ENCODE data around the gene RASA4. TPM values are rescaled to one million over a fixed set of nuclear protein-coding genes. Genes with fewer than 3 reads are reported as not detected.
"Not testable (repeated sequence)": the region's sequence is repeated elsewhere in the genome, so short reads cannot be mapped to it uniquely, and the experiment has no call there.

Gene RASA4
- total and polyA plus RNA-seq, 2 of the 4 experiments (the other 2 are of a cell fraction), result 3.8 to 18.6 TPM

DNA sequence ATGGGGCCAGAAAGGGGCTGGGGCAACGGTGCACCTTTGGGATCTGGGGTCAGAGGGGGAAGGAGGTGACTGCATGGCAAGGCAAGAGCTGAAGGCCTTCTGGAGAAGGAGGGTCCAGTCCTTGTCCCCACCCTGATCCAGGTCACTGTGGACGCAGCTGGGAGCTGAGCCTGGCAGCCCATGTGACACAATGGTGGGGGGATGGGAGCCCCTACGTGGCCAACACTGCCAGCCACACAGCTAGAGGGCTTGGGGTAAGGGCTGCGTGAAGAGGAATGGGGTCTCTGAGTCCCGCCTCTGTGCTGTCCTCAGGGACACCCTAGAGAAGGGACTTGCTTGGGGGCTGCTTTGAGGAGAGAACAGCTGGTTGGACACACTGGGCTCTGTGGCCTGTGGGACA, 34.8 kb downstream of the RASA4 start:
- ATAC-seq (ENCODE audit: low read depth); H2BK5ac ChIP-seq (ENCODE audit: low read depth, low read length, poor library complexity, severe bottlenecking); H4K8ac ChIP-seq (ENCODE audit: low read depth in 2 of 2, low read length in 2 of 2); H4K5ac ChIP-seq (ENCODE audit: low read depth, low read length); H3K36me3 ChIP-seq (ENCODE audit: control insufficient read depth, insufficient read depth, low read length); BruUV-seq (replicated peaks); H3K56ac ChIP-seq (ENCODE audit: extremely low read depth, insufficient read depth, low read length); H4K20me1 ChIP-seq (ENCODE audit: insufficient read depth, low read length); H3K27ac ChIP-seq (ENCODE audit: insufficient read depth, low read length); intact Hi-C loops (cut with micrococcal nuclease); H2AK5ac ChIP-seq (ENCODE audit: low read depth, low read length); H3K9me3 ChIP-seq (ENCODE audit: control insufficient read depth, insufficient read depth, low read length); DNase-seq; H3K9ac ChIP-seq (ENCODE audit: low read depth, low read length); H2BK15ac ChIP-seq (ENCODE audit: low read depth, low read length); in situ Hi-C loops (cut with MboI; ENCODE audit: low sequenced_read_pairs); dilution Hi-C loops (cut with HindIII; ENCODE audit: low sequenced_read_pairs, unreplicated experiment); H3K18ac ChIP-seq (ENCODE audit: low read depth, low read length); H2BK20ac ChIP-seq (ENCODE audit: low read depth, low read length); H4K91ac ChIP-seq (ENCODE audit: insufficient read depth, low read depth, low read length); H3K27me3 ChIP-seq (ENCODE audit: control insufficient read depth, insufficient read depth, low read length); H2BK120ac ChIP-seq (ENCODE audit: low read depth, low read length); H3K79me1 ChIP-seq (ENCODE audit: low read depth in 1 of 2, low read length in 2 of 2); H3K9me1 ChIP-seq (ENCODE audit: insufficient read depth, low read length); POLR2A ChIA-PET (ENCODE audit: unreplicated experiment); H3K4me3 ChIP-seq (ENCODE audit: insufficient read depth, low read depth, low read length); H3K4me2 ChIP-seq (ENCODE audit: low read depth, low read length); CTCF ChIA-PET; H3K14ac ChIP-seq (replicated peaks; ENCODE audit: low read depth, low read length); H3K23ac ChIP-seq (ENCODE audit: low read depth, low read length); H2AK9ac ChIP-seq (replicated peaks; ENCODE audit: low read depth, low read length, poor library complexity); H2AFZ ChIP-seq (replicated peaks; ENCODE audit: low read length, poor library complexity); H3K4ac ChIP-seq (ENCODE audit: low read depth, low read length); H3K4me1 ChIP-seq (ENCODE audit: control insufficient read depth, insufficient read depth, low read length): not testable (repeated sequence)
- no CpG with 5 or more reads among the region's 5 CpGs for WGBS, 2 experiments (ENCODE audit: extremely low coverage in 2 of 2, insufficient read length in 1 of 2)

DNA sequence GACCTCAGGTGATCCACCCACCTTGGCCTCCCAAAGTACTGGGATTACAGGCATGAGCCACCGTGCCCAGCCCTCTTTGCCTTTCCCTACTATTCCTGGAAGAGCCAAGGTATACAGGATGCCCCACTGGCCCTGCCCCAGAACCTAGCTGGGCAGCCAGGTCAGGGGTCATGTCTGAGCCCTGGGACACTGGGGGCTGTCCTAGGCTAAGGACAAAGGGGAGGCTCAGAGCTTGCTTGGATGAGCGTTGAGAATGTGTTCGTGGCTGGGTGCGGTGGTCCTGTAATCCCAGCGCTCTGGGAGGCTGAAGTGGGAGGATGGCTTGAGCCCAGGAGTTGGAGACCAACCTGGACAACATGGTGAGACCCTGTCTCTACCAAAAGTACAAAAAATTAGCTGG, 38.1 kb downstream of the RASA4 start:
- DNase-seq; H3K23ac ChIP-seq (ENCODE audit: low read depth, low read length); H2AK5ac ChIP-seq (ENCODE audit: low read depth, low read length); H3K4me2 ChIP-seq (ENCODE audit: low read depth, low read length); in situ Hi-C loops (cut with MboI; ENCODE audit: low sequenced_read_pairs); H3K14ac ChIP-seq (replicated peaks; ENCODE audit: low read depth, low read length); H2AFZ ChIP-seq (replicated peaks; ENCODE audit: low read length, poor library complexity); H3K9me1 ChIP-seq (ENCODE audit: insufficient read depth, low read length); H3K4ac ChIP-seq (ENCODE audit: low read depth, low read length); H2AK9ac ChIP-seq (replicated peaks; ENCODE audit: low read depth, low read length, poor library complexity); POLR2A ChIA-PET (ENCODE audit: unreplicated experiment); H3K9ac ChIP-seq (ENCODE audit: low read depth, low read length); H3K4me3 ChIP-seq (ENCODE audit: insufficient read depth, low read depth, low read length); intact Hi-C loops (cut with micrococcal nuclease); H2BK5ac ChIP-seq (ENCODE audit: low read depth, low read length, poor library complexity, severe bottlenecking); H3K27me3 ChIP-seq (ENCODE audit: control insufficient read depth, insufficient read depth, low read length); H3K4me1 ChIP-seq (ENCODE audit: control insufficient read depth, insufficient read depth, low read length); H3K9me3 ChIP-seq (ENCODE audit: control insufficient read depth, insufficient read depth, low read length); H3K18ac ChIP-seq (ENCODE audit: low read depth, low read length); H2BK20ac ChIP-seq (ENCODE audit: low read depth, low read length); H4K91ac ChIP-seq (ENCODE audit: insufficient read depth, low read depth, low read length); ATAC-seq (ENCODE audit: low read depth); H3K79me1 ChIP-seq (ENCODE audit: low read depth in 1 of 2, low read length in 2 of 2); H2BK120ac ChIP-seq (ENCODE audit: low read depth, low read length); H4K8ac ChIP-seq (ENCODE audit: low read depth in 2 of 2, low read length in 2 of 2); BruUV-seq (replicated peaks); CTCF ChIA-PET; H3K56ac ChIP-seq (ENCODE audit: extremely low read depth, insufficient read depth, low read length); H3K27ac ChIP-seq (ENCODE audit: insufficient read depth, low read length); dilution Hi-C loops (cut with HindIII; ENCODE audit: low sequenced_read_pairs, unreplicated experiment); H3K36me3 ChIP-seq (ENCODE audit: control insufficient read depth, insufficient read depth, low read length); H4K20me1 ChIP-seq (ENCODE audit: insufficient read depth, low read length); H4K5ac ChIP-seq (ENCODE audit: low read depth, low read length); H2BK15ac ChIP-seq (ENCODE audit: low read depth, low read length): not testable (repeated sequence)
- no CpG with 5 or more reads among the region's 5 CpGs for WGBS, 2 experiments (ENCODE audit: extremely low coverage in 2 of 2, insufficient read length in 1 of 2)
